GM10266 (cell line): ENCODE measurements around the gene IZUMO3.

Experiments
- DNase-seq: peaks from one replicate; pipeline ENCODE4 v3.0.0; 2012; ENCODE audit errors: extremely low spot score
- CTCF ChIP-seq: IDR thresholded peaks from 2 replicates; pipeline ENCODE4 v1.5.1; 2012; ENCODE audit warnings: mild to moderate bottlenecking, low read depth; ENCODE audit not compliant: control insufficient read depth, insufficient read depth; ENCODE audit errors: missing control alignments

Gene IZUMO3

GRCh38 chr9:24504521-24504920 lies 41.2 kb downstream of the IZUMO3 start:
- TF ChIP-seq CTCF = no peak
- no peak for DNase-seq

GRCh38 chr9:24502206-24502937 lies 43.3 kb downstream of the IZUMO3 start:
- DNase-seq = no peak
- TF ChIP-seq CTCF = no peak

- no peak for DNase-seq
Measured at GRCh38 chr9:24500761-24501160, 44.9 kb downstream of the IZUMO3 start.

GRCh38 chr9:24498632-24499031 lies 47.1 kb downstream of the IZUMO3 start:
- TF ChIP-seq CTCF = no peak

More at GRCh38 chr9:24500761-24501160, 44.9 kb downstream of the IZUMO3 start:
- no peak for TF ChIP-seq CTCF

GRCh38 chr9:24497671-24498070 lies 48.0 kb downstream of the IZUMO3 start:
- DNase-seq = no peak
- TF ChIP-seq CTCF = no peak

More at GRCh38 chr9:24498632-24499031, 47.1 kb downstream of the IZUMO3 start:
- DNase-seq = no peak
